Lower lobe of right lung (tissue), 2 donors: ENCODE results near the gene DNAJC12. TPM values are rescaled to one million over a fixed set of nuclear protein-coding genes. Genes with fewer than 3 reads are reported as not detected.

Experiments
- ATAC-seq, 2 donors: fragments of 200-7000 bp; cut with Tn5 transposase; one replicate each; pipeline ENCODE4 v1.9.1; 2020 to 2022; ENCODE audit warnings: mild to moderate bottlenecking in 2 of 2, moderate library complexity in 2 of 2
- DNase-seq: peaks from one replicate; pipeline ENCODE4 v3.0.0-alpha.2; 2020
- H3K27ac ChIP-seq: fragments of 200-600 bp; one replicate; pipeline ENCODE4 v1.8.0; 2022
- H3K27me3 ChIP-seq: fragments of 200-600 bp; one replicate; pipeline ENCODE4 v1.8.0; 2022; ENCODE audit warnings: low read depth
- H3K36me3 ChIP-seq: fragments of 200-600 bp; one replicate; pipeline ENCODE4 v1.8.0; 2022; ENCODE audit warnings: mild to moderate bottlenecking
- H3K4me1 ChIP-seq: fragments of 200-600 bp; one replicate; pipeline ENCODE4 v1.8.0; 2022
- H3K4me3 ChIP-seq: fragments of 200-600 bp; one replicate; pipeline ENCODE4 v1.8.0; 2022; ENCODE audit warnings: mild to moderate bottlenecking
- H3K9me3 ChIP-seq: fragments of 200-600 bp; one replicate; pipeline ENCODE4 v1.8.0; 2022
- intact Hi-C: fragments of 100-400 bp; cut with DNase I; formaldehyde crosslinking; loops from one replicate; pipeline ENCODE4 v1.11.0; 2022
- total RNA-seq: library from RNA; stranded (reverse); fragmentation: NEBNext Ultra II Directional; extraction: Animal tissue kit (Norgen Biotek cat#: 25700); gene quantifications from one replicate; pipeline ENCODE4 v1.2.1, GENCODE V29; 2021
- TF ChIP-seq, protein P1 (sequence below): fragments of 200-600 bp; IDR thresholded peaks from one replicate; pipeline ENCODE4 v1.8.0; 2022; ENCODE audit warnings: antibody characterized with exemption, mild to moderate bottlenecking
- donor health status: DM: no; HTN: yes; CAD: no; lungs with severe emphysema.

Gene DNAJC12
- total RNA-seq, 1 donor from 2014 or later: 1.5 TPM

DNA sequence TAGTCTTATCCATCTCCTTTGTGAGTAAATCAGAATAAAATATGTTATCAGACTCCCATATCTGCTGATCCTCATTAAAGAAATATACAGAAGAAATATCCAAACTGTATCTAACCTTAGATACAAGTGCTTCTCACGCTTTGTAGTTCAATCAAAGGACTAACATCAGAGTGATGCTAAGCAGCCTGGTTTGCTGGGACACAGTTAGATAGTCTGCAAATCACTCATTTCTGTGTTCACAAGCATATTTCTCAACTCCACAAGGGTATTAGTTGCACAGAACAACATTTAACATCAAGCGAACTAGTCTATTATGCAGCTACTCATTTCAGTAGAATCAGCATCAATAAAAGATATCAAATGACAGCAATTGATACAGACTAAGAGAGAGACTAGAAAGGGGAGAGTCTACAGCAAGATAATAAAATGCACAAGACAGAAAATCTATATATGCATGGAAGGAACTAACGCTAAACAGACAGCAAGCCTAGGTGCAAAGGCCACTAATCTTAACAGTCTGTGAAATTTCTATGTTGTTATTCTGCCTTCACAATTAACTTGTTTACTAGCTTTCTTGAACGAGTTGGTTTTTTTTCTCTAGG is 30.0 kb downstream of the DNAJC12 start:
- H3K4me3 ChIP-seq: no peak overlapping the region
- intact Hi-C loops: no loop called here
- DNase-seq (no peak), ATAC-seq (no peak)
- H3K4me1 ChIP-seq: no peaks in the 10 kb centered on the region
- no peak overlapping the region for H3K27ac ChIP-seq
- no peaks in the 10 kb centered on the region for H3K9me3 ChIP-seq
- H3K27me3 ChIP-seq: no peaks in the 10 kb centered on the region
- TF ChIP-seq, protein P1, sequence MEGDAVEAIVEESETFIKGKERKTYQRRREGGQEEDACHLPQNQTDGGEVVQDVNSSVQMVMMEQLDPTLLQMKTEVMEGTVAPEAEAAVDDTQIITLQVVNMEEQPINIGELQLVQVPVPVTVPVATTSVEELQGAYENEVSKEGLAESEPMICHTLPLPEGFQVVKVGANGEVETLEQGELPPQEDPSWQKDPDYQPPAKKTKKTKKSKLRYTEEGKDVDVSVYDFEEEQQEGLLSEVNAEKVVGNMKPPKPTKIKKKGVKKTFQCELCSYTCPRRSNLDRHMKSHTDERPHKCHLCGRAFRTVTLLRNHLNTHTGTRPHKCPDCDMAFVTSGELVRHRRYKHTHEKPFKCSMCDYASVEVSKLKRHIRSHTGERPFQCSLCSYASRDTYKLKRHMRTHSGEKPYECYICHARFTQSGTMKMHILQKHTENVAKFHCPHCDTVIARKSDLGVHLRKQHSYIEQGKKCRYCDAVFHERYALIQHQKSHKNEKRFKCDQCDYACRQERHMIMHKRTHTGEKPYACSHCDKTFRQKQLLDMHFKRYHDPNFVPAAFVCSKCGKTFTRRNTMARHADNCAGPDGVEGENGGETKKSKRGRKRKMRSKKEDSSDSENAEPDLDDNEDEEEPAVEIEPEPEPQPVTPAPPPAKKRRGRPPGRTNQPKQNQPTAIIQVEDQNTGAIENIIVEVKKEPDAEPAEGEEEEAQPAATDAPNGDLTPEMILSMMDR: no peak
- H3K36me3 ChIP-seq: no peaks in the 10 kb centered on the region

DNA sequence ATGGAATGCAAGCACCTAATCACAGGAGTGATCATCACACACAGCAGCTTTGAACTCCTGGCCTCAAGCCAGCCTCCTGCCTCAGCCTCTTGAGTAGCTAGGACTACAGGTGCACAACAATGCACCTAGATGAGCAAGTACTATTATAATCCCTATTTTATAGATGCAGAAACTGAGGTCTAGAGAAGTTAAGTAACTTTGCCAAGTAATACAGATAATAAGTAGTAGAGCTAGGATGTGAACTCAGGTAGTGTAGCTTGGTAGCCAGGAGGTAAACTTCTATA is 33.7 kb downstream of the DNAJC12 start:
- Histone ChIP-seq H3K27me3 (no peaks in the 10 kb centered on the region), H3K9me3 (no peaks in the 10 kb centered on the region), H3K4me3 (no peak overlapping the region), H3K36me3 (no peaks in the 10 kb centered on the region), H3K27ac (no peak overlapping the region), H3K4me1 (no peaks in the 10 kb centered on the region)
- TF ChIP-seq, protein P1: no peak
- intact Hi-C loops: no loop called here
- ATAC-seq (peak in 1 of 2 donors; percentile 33), DNase-seq (no peak)

DNA sequence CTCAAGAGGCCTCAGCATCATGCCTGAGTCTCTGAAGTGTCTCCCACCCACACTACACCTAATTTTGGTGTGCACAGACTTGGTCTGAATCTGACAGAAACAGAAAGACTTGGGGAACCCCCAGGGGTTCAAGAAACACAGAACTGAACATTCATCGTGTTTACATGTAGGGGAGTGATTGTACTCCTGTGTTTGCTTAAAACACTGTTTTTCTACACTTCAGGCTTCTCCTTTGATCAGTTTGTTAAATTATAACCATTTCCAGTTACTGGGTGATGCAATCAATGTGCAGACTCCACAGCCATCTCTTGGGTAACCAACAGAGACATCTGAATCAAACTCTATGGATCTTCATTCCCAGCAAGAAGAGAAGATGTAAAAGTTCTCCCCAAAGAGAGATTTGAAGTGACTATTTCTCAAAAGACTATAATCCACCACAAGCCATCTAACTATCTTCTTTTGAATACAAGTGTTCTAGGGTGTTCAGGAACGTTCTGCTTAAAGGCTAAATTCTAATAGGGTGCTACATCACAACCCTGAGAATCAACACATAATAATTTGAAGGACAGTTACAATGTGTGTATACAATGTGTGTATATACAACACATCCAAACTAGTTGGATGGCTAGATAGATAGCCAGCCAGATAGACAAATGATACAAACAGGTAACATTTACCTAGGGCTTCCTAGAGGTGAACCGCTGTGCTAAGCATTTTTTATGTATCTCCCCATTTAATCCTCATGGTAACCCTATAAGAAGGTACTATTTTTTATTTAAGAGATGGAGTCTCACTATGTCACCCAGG is 34.2 kb downstream of the DNAJC12 start:
- Histone ChIP-seq H3K27me3 (no peaks in the 10 kb centered on the region), H3K36me3 (no peaks in the 10 kb centered on the region), H3K9me3 (no peaks in the 10 kb centered on the region), H3K4me3 (no peak overlapping the region), H3K27ac (no peak overlapping the region), H3K4me1 (no peaks in the 10 kb centered on the region)
- intact Hi-C loops: no loop called here
- ATAC-seq (peak in 1 of 2 donors; percentile 85), DNase-seq (no peak)
- TF ChIP-seq, protein P1: no peak

DNA sequence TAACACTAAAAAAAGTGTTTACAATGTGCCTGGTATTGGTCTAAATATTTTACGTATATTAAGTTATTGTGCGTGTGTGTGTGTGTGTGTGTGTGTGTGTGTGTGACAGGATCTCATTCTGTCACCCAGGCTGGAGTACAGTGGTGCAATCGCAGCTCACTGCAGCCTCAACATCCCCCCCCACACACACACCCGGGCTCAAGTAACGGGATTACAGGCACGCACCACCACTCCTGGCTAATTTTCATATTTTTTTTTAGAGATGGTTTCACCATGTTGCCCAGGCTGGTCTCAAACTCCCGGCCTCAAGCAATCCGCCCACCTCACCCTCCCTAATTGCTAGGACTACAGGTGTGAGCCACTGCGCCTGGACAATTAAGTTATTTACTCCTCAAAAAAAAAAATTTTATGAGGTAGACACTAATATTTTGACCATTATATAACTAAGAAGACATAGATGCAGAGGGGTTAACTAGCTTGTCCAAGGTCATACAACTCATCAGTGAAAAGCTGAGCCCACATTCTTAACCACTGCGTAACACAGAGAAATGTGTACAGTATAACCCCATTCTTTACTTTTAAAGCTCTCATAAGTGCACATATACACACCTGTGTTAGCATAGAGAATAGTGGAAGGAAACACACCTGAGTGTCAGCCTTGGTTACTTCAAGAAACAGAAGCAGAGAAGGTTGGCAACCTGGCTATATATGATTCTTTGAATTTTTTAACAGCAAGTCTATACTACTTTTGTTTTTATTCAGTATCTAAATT is 35.0 kb downstream of the DNAJC12 start:
- no peak overlapping the region for H3K27ac ChIP-seq
- DNase-seq (no peak), ATAC-seq (peak in 1 of 2 donors; percentile 48)
- intact Hi-C loops: no loop called here
- TF ChIP-seq, protein P1: no peak
- no peaks in the 10 kb centered on the region for H3K27me3 ChIP-seq
- H3K4me1 ChIP-seq: no peaks in the 10 kb centered on the region
- no peaks in the 10 kb centered on the region for H3K36me3 ChIP-seq
- H3K4me3 ChIP-seq: no peak overlapping the region
- no peaks in the 10 kb centered on the region for H3K9me3 ChIP-seq

DNA sequence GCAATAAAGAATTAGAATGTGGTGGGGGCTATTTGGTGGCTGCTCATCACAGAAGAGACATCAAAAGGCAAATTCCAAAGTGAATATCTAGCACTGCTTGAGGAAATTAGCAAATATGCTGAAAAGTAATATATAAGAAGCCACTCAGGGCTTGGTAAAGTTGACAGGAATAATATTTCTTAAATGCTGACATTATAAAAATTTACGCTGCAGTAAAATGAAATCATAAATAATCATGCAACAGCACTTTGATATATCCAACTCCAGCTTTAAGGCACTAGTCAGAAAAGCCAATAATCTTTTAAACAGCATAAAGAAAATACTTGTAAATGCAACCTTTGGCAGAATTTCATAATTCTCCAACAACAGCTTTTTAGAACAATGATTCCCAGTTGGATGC is 36.9 kb downstream of the DNAJC12 start:
- no peak overlapping the region for H3K4me3 ChIP-seq
- intact Hi-C loops: no loop called here
- no peak for DNase-seq
- no peaks in the 10 kb centered on the region for H3K9me3 ChIP-seq
- H3K27ac ChIP-seq: no peak overlapping the region
- TF ChIP-seq, protein P1: no peak
- ATAC-seq: no peak
- no peaks in the 10 kb centered on the region for H3K36me3 ChIP-seq
- H3K4me1 ChIP-seq: no peaks in the 10 kb centered on the region
- H3K27me3 ChIP-seq: no peaks in the 10 kb centered on the region
